HEK293 (cell line): ENCODE data around the gene C17orf50.

Experiments used
- CTCF ChIA-PET: fragments of 350-600 bp; formaldehyde crosslinking; extraction: SDS; loops from one replicate; lab custom pipeline; 2021; ENCODE audit warnings: antibody characterized with exemption; lab: Yijun Ruan, JAX
- POLR2A ChIA-PET: fragments of 300-600 bp; formaldehyde crosslinking; extraction: SDS; loops from one replicate; lab custom pipeline; 2020; ENCODE audit warnings: antibody characterized with exemption, inconsistent platforms; lab: Yijun Ruan, JAX
- H3K27ac ChIP-seq: fragments of 200-500 bp; sonication (Bioruptor generic); 2 replicates; pipeline ENCODE4 v1.5.1; 2014; ENCODE audit warnings: low read depth, low read length, control low read depth, inconsistent platforms; ENCODE audit errors: extremely low read depth
- H3K36me3 ChIP-seq, 2 experiments: fragments of 200-500 bp in 1 of 2; sonication (Bioruptor generic) in 1 of 2; 1 replicate in 1 of 2; 2 replicates in 1 of 2; pipeline ENCODE4 v1.5.1; 2014 to 2017; ENCODE audit warnings: inconsistent platforms in 2 of 2, low read length in 2 of 2; ENCODE audit not compliant: control insufficient read depth in 2 of 2, insufficient read depth in 1 of 2
- H3K4me1 ChIP-seq: fragments of 200-500 bp; sonication (Bioruptor generic); 2 replicates; pipeline ENCODE4 v1.5.1; 2014; ENCODE audit warnings: mild to moderate bottlenecking, low read length, inconsistent platforms; ENCODE audit not compliant: control insufficient read depth, insufficient read depth
- H3K4me3 ChIP-seq: 2 replicates; pipeline ENCODE4 v1.5.1; 2011; ENCODE audit warnings: low read depth, mild to moderate bottlenecking, control low read depth, low read length, moderate library complexity
- H3K9me3 ChIP-seq: fragments of 200-500 bp; sonication (Bioruptor generic); 2 replicates; pipeline ENCODE4 v1.5.1; 2014; ENCODE audit warnings: low read depth, low read length, inconsistent platforms; ENCODE audit not compliant: control insufficient read depth, insufficient read depth
- KLF17 ChIP-seq: fragments of 450-650 bp; formaldehyde crosslinking; IDR thresholded peaks from 2 replicates; pipeline ENCODE4 v1.5.1; 2016; ENCODE audit warnings: missing biosample characterization, missing genetic modification characterization
- KLF8 ChIP-seq: fragments of 450-650 bp; formaldehyde crosslinking; IDR thresholded peaks from 2 replicates; pipeline ENCODE4 v1.5.1; 2016; ENCODE audit warnings: missing biosample characterization, missing genetic modification characterization
- PRDM1 ChIP-seq: fragments of 450-650 bp; formaldehyde crosslinking; IDR thresholded peaks from 2 replicates; pipeline ENCODE4; 2016; ENCODE audit warnings: missing biosample characterization, missing genetic modification characterization
- PRDM10 ChIP-seq: fragments of 450-650 bp; formaldehyde crosslinking; IDR thresholded peaks from 2 replicates; pipeline ENCODE4 v1.5.1; 2016; ENCODE audit warnings: missing biosample characterization, missing genetic modification characterization
- REST ChIP-seq: fragments of 450-650 bp; formaldehyde crosslinking; IDR thresholded peaks from 2 replicates; pipeline ENCODE4 v1.5.1; 2016; ENCODE audit warnings: missing biosample characterization, missing genetic modification characterization
- TCF7L2 ChIP-seq: IDR thresholded peaks from 2 replicates; pipeline ENCODE4 v1.6.1; 2011; ENCODE audit warnings: low read depth, mild to moderate bottlenecking, inconsistent platforms, low read length, moderate library complexity, borderline replicate concordance
- ZBTB48 ChIP-seq: fragments of 450-650 bp; formaldehyde crosslinking; IDR thresholded peaks from 2 replicates; pipeline ENCODE4 v1.5.1; 2016; ENCODE audit warnings: missing biosample characterization, missing genetic modification characterization
- ZIC2 ChIP-seq: fragments of 450-650 bp; formaldehyde crosslinking; IDR thresholded peaks from 2 replicates; pipeline ENCODE4 v1.5.1; 2016; ENCODE audit warnings: missing biosample characterization, missing genetic modification characterization
- ZNF398 ChIP-seq: fragments of 450-650 bp; formaldehyde crosslinking; IDR thresholded peaks from 2 replicates; pipeline ENCODE4 v1.5.1; 2017; ENCODE audit warnings: missing biosample characterization, missing genetic modification characterization
- ZNF404 ChIP-seq: fragments of 450-650 bp; formaldehyde crosslinking; IDR thresholded peaks from 2 replicates; pipeline ENCODE4 v1.5.1; 2017; ENCODE audit warnings: missing biosample characterization, missing genetic modification characterization
- ZNF521 ChIP-seq: fragments of 450-650 bp; formaldehyde crosslinking; IDR thresholded peaks from 2 replicates; pipeline ENCODE4 v1.5.1; 2017; ENCODE audit warnings: missing biosample characterization, mild to moderate bottlenecking, missing genetic modification characterization
- ZNF670 ChIP-seq: fragments of 450-650 bp; formaldehyde crosslinking; IDR thresholded peaks from 2 replicates; pipeline ENCODE4 v1.5.1; 2016; ENCODE audit warnings: missing biosample characterization, missing genetic modification characterization, low read depth
- ZNF692 ChIP-seq: fragments of 450-650 bp; formaldehyde crosslinking; IDR thresholded peaks from 2 replicates; pipeline ENCODE4 v1.5.1; 2016; ENCODE audit warnings: missing biosample characterization, missing genetic modification characterization
- ZNF701 ChIP-seq: fragments of 450-650 bp; formaldehyde crosslinking; IDR thresholded peaks from 2 replicates; pipeline ENCODE4 v1.5.1; 2016; ENCODE audit warnings: missing biosample characterization, missing genetic modification characterization
- ZSCAN5A ChIP-seq: fragments of 450-650 bp; formaldehyde crosslinking; IDR thresholded peaks from 2 replicates; pipeline ENCODE4 v1.5.1; 2016; ENCODE audit warnings: missing biosample characterization, missing genetic modification characterization

The C17orf50 gene

GRCh38 chr17:35773129-35773528 is 12.4 kb downstream of the C17orf50 start:
- H3K36me3 ChIP-seq, result no peaks in the 10 kb centered on the region
- no peaks in the 10 kb centered on the region for H3K9me3 ChIP-seq
- POLR2A ChIA-PET, result no interaction called here
- H3K4me1 ChIP-seq, result peaks cover 10% of the 10 kb centered on the region; the same call in 1 of the 2 replicates
- no peak overlapping the region for H3K4me3 ChIP-seq
- no peak for TF ChIP-seq ZNF521
- no peak for TF ChIP-seq ZNF404 (tag by site-specific recombination)
- TF ChIP-seq ZSCAN5A (tag by site-specific recombination), result no peak
- no peak for TF ChIP-seq REST (tag by site-specific recombination)
- CTCF ChIA-PET, result interaction anchor here (1.0 kb wide), 1 partner anchor 9 kb away, joined by 4 read pairs; no protein-coding TSS in a partner anchor
- H3K27ac ChIP-seq, result no peak overlapping the region

GRCh38 chr17:35773679-35774425 is 13.2 kb downstream of the C17orf50 start:
- 0 out of 2 replicates have a peak, but pooled peaks have one; percentile 19 for TF ChIP-seq ZIC2 (tag by site-specific recombination)
- TF ChIP-seq ZNF670, result no peak
- no peak for TF ChIP-seq KLF8 (tag by site-specific recombination)
- TF ChIP-seq ZNF701 (tag by site-specific recombination), result no peak
- peak; percentile 41; the same call in 1 of the 2 replicates for TF ChIP-seq ZNF692 (tag by site-specific recombination)
- TF ChIP-seq ZNF398 (tag by site-specific recombination), result peak; percentile 30; the same call in 1 of the 2 replicates
- ChIA-PET POLR2A (interaction anchor here (1.0 kb wide), 1 partner anchor 35 kb away, joined by 5 read pairs; the partner anchor contains the start of gene TAF15), CTCF (interaction anchor here (1.3 to 2.7 kb wide), 2 partner anchors 10 to 31 kb away, joined by 3 to 26 read pairs; no protein-coding TSS in a partner anchor)
- Histone ChIP-seq H3K4me3 (no peak overlapping the region), H3K4me1 (peaks cover 10% of the 10 kb centered on the region; the same call in 1 of the 2 replicates), H3K9me3 (no peaks in the 10 kb centered on the region), H3K36me3 (no peaks in the 10 kb centered on the region), H3K27ac (no peak overlapping the region; the same call in 1 of the 2 replicates)

GRCh38 chr17:35774499-35774898 is 13.8 kb downstream of the C17orf50 start:
- Histone ChIP-seq H3K9me3 (no peaks in the 10 kb centered on the region), H3K36me3 (no peaks in the 10 kb centered on the region), H3K27ac (no peak overlapping the region; the same call in 1 of the 2 replicates), H3K4me1 (peaks cover 10% of the 10 kb centered on the region; the same call in 1 of the 2 replicates), H3K4me3 (no peak overlapping the region)
- CTCF ChIA-PET, result interaction anchor here (1.3 to 2.7 kb wide), 2 partner anchors 11 to 31 kb away, joined by 3 to 26 read pairs; no protein-coding TSS in a partner anchor
- POLR2A ChIA-PET, result interaction anchor here (1.0 kb wide), 2 partner anchors 26 to 34 kb away, joined by 3 to 5 read pairs; partner anchors contain the start of gene TAF15
- TF ChIP-seq KLF17 (tag by site-specific recombination), result peak; percentile 81
- TF ChIP-seq PRDM10, result peak; percentile 83
- TF ChIP-seq PRDM1 (tag by site-specific recombination), result no peak
- TF ChIP-seq TCF7L2, result no peak
- peak; percentile 43; the same call in 1 of the 2 replicates for TF ChIP-seq ZBTB48 (tag by site-specific recombination)
